Colonic mucosa (tissue), 4 donors: ENCODE results near the gene GTPBP1. TPM values are rescaled to one million over a fixed set of nuclear protein-coding genes. Genes with fewer than 3 reads are reported as not detected.

Source experiments
- DNase-seq: peaks from one replicate; pipeline ENCODE4 v3.0.0-alpha.2; 2020
- H3K27ac ChIP-seq: fragments of 200-600 bp; one replicate; pipeline ENCODE4 v1.8.0; 2021
- H3K27me3 ChIP-seq: fragments of 200-600 bp; one replicate; pipeline ENCODE4 v1.8.0; 2021
- H3K36me3 ChIP-seq: fragments of 200-600 bp; one replicate; pipeline ENCODE4 v1.8.0; 2021
- H3K4me1 ChIP-seq: fragments of 200-600 bp; one replicate; pipeline ENCODE4 v1.8.0; 2021; ENCODE audit warnings: mild to moderate bottlenecking
- H3K4me3 ChIP-seq: fragments of 200-600 bp; one replicate; pipeline ENCODE4 v1.8.0; 2021
- H3K9ac ChIP-seq, 2 donors: one replicate each; pipeline ENCODE4 v1.7.0; 2013; ENCODE audit warnings: control low read depth in 2 of 2, low read depth in 2 of 2, low read length in 2 of 2
- H3K9me3 ChIP-seq: fragments of 200-600 bp; one replicate; pipeline ENCODE4 v1.8.0; 2021
- CTCF ChIP-seq: fragments of 200-600 bp; IDR thresholded peaks from one replicate; pipeline ENCODE4 v1.8.0; 2022; ENCODE audit warnings: antibody characterized with exemption, mild to moderate bottlenecking
- intact Hi-C: fragments of 100-400 bp; cut with DNase I; formaldehyde crosslinking; loops from one replicate; pipeline ENCODE4 v1.14.1; 2022
- total RNA-seq, 2 donors: library from RNA; stranded (reverse); fragmentation: NEBNext Ultra II Directional in 1 of 2; extraction: Animal tissue kit (Norgen Biotek cat#: 25700) in 1 of 2; gene quantifications; one replicate each; pipeline ENCODE4 v1.2.1, GENCODE V29; 2021
- donor health status: healthy.
- donor health status: DM: no; HTN: no; CAD: no.
- donor health status: DM: no; HTN: no; CAD: no.

The GTPBP1 gene
- total RNA-seq, 2 donors from 2014 or later, result 64.6 to 65.6 TPM

- Histone ChIP-seq H3K36me3 (no peaks in the 10 kb centered on the region), H3K27ac (no peak overlapping the region), H3K27me3 (no peaks in the 10 kb centered on the region), H3K4me1 (no peaks in the 10 kb centered on the region), H3K9me3 (no peaks in the 10 kb centered on the region), H3K9ac (no peak overlapping the region), H3K4me3 (no peak overlapping the region)
- no peak for TF ChIP-seq CTCF
- no peak for DNase-seq
- intact Hi-C loops, result loop anchor here (5.0 to 10.0 kb wide), 2 partner anchors 94 to 347 kb away; no protein-coding TSS in a partner anchor
These were observed 62.3 kb downstream of the GTPBP1 start for GRCh38 chr22:38768036-38768435.

GRCh38 chr22:38770257-38770949, 64.7 kb downstream of the GTPBP1 start:
- TF ChIP-seq CTCF, result no peak
- no peak for DNase-seq
- no peaks in the 10 kb centered on the region for H3K9me3 ChIP-seq
- intact Hi-C loops, result loop anchor here (10.0 kb wide), 1 partner anchor 74 kb away; the partner anchor contains the start of gene NPTXR
- H3K36me3 ChIP-seq, result no peaks in the 10 kb centered on the region
- no peaks in the 10 kb centered on the region for H3K27me3 ChIP-seq
- no peaks in the 10 kb centered on the region for H3K4me1 ChIP-seq
- no peak overlapping the region for H3K4me3 ChIP-seq
- no peak overlapping the region for H3K27ac ChIP-seq
- H3K9ac ChIP-seq, result no peak overlapping the region

- H3K9me3 ChIP-seq, result no peaks in the 10 kb centered on the region
- no peaks in the 10 kb centered on the region for H3K27me3 ChIP-seq
- H3K36me3 ChIP-seq, result no peaks in the 10 kb centered on the region
- no peak for DNase-seq
- no peak overlapping the region for H3K27ac ChIP-seq
- intact Hi-C loops, result loop anchor here (10.0 kb wide), 1 partner anchor 72 kb away; the partner anchor contains the start of gene NPTXR
- no peak overlapping the region for H3K9ac ChIP-seq
- TF ChIP-seq CTCF, result no peak
- no peak overlapping the region for H3K4me3 ChIP-seq
- H3K4me1 ChIP-seq, result no peaks in the 10 kb centered on the region
These were observed 66.8 kb downstream of the GTPBP1 start for GRCh38 chr22:38772623-38772873.

- DNase-seq, result no peak
- no peaks in the 10 kb centered on the region for H3K27me3 ChIP-seq
- intact Hi-C loops, result loop anchor here (10.0 kb wide), 1 partner anchor 71 kb away; the partner anchor contains the start of gene NPTXR
- no peaks in the 10 kb centered on the region for H3K9me3 ChIP-seq
- H3K4me3 ChIP-seq, result no peak overlapping the region
- no peaks in the 10 kb centered on the region for H3K4me1 ChIP-seq
- no peak overlapping the region for H3K27ac ChIP-seq
- H3K9ac ChIP-seq, result no peak overlapping the region
- H3K36me3 ChIP-seq, result no peaks in the 10 kb centered on the region
- TF ChIP-seq CTCF, result no peak
These were observed 67.7 kb downstream of the GTPBP1 start for GRCh38 chr22:38773363-38773946.

GRCh38 chr22:38774496-38775166, 68.9 kb downstream of the GTPBP1 start:
- intact Hi-C loops, result loop anchor here (10.0 kb wide), 1 partner anchor 70 kb away; the partner anchor contains the start of gene NPTXR
- Histone ChIP-seq H3K27me3 (no peaks in the 10 kb centered on the region), H3K4me3 (no peak overlapping the region), H3K36me3 (no peaks in the 10 kb centered on the region), H3K27ac (no peak overlapping the region), H3K4me1 (no peaks in the 10 kb centered on the region), H3K9me3 (no peaks in the 10 kb centered on the region), H3K9ac (no peak overlapping the region)
- TF ChIP-seq CTCF, result no peak
- DNase-seq, result no peak
